ENCODE measurements around the gene SFXN5.

The SFXN5 gene

DNA sequence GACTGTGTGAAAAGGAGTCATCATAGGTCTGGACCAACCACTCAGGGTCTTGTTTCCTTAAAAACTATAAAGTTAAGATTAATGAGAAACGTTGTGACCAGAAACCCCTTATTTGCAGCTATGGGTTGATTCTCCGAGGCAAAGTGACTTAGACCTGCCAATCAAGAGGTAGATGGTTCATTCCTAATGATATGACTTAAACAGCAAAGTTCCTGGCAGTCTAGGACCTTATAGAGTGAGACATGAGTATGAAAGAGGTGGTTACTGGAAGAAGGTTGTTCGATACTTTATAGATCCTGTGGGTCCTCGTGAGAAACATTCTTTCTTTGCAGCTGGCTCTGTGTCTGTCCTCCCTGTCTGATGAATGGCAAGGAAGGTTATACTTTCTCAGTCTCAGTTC lies 8.0 kb downstream of the SFXN5 start:
- no peak for DNase-seq (ENCODE audit: extremely low read depth, low read depth)
- no peak overlapping the region for H3K4me3 ChIP-seq (replicated peaks; ENCODE audit: low read depth, low read length)
- TF ChIP-seq, protein P1, sequence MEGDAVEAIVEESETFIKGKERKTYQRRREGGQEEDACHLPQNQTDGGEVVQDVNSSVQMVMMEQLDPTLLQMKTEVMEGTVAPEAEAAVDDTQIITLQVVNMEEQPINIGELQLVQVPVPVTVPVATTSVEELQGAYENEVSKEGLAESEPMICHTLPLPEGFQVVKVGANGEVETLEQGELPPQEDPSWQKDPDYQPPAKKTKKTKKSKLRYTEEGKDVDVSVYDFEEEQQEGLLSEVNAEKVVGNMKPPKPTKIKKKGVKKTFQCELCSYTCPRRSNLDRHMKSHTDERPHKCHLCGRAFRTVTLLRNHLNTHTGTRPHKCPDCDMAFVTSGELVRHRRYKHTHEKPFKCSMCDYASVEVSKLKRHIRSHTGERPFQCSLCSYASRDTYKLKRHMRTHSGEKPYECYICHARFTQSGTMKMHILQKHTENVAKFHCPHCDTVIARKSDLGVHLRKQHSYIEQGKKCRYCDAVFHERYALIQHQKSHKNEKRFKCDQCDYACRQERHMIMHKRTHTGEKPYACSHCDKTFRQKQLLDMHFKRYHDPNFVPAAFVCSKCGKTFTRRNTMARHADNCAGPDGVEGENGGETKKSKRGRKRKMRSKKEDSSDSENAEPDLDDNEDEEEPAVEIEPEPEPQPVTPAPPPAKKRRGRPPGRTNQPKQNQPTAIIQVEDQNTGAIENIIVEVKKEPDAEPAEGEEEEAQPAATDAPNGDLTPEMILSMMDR (IDR thresholded peaks at IDR 0.05; ENCODE audit: low read depth, low read length, missing control alignments), result no peak

DNA sequence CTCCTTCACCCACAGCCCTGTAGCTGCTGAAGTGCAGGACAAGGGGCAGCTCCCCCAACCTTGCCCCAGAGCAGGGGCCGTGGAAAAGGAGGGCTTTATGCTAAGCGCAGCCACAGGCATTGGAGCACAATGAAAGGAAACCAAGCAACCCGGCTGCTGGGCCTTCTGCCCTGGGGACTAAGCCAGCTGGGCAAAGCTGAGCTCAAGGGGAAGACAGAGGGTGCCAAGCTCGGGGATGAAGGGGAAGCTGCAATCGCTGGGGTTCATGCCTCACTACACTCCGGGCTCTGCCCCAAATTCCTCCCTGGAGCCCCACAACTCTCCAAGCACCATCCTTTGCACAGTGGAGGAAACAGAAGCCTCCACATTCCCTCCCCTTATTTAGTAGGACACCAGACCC lies 12.4 kb downstream of the SFXN5 start:
- no peak overlapping the region for H3K4me3 ChIP-seq (replicated peaks; ENCODE audit: low read depth, low read length)
- TF ChIP-seq, protein P1 (IDR thresholded peaks at IDR 0.05; ENCODE audit: low read depth, low read length, missing control alignments), result no peak
- DNase-seq (ENCODE audit: extremely low read depth, low read depth), result no peak

DNA sequence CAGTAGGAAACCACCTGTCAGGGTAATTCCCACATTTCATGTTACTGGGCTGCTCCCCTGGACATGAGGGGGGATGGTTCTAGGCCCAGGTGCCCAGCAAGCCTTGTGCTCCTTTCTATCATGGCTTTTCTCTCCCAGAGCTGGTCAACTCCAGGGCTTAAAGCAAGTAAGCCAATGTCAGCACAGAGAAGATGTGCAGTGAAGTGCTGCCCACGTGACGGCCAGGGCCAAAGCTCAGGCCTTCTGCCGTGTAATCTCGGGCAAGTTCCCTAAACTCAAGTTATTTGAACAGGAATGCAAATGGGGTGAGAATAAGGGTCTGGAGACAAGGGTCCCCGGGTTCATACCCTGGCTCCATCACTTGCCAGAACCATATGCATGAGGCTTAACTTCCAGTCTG lies 16.5 kb downstream of the SFXN5 start:
- no peak for DNase-seq (ENCODE audit: extremely low read depth, low read depth)
- no peak overlapping the region for H3K4me3 ChIP-seq (replicated peaks; ENCODE audit: low read depth, low read length)
- TF ChIP-seq, protein P1 (IDR thresholded peaks at IDR 0.05; ENCODE audit: low read depth, low read length, missing control alignments), result no peak

DNA sequence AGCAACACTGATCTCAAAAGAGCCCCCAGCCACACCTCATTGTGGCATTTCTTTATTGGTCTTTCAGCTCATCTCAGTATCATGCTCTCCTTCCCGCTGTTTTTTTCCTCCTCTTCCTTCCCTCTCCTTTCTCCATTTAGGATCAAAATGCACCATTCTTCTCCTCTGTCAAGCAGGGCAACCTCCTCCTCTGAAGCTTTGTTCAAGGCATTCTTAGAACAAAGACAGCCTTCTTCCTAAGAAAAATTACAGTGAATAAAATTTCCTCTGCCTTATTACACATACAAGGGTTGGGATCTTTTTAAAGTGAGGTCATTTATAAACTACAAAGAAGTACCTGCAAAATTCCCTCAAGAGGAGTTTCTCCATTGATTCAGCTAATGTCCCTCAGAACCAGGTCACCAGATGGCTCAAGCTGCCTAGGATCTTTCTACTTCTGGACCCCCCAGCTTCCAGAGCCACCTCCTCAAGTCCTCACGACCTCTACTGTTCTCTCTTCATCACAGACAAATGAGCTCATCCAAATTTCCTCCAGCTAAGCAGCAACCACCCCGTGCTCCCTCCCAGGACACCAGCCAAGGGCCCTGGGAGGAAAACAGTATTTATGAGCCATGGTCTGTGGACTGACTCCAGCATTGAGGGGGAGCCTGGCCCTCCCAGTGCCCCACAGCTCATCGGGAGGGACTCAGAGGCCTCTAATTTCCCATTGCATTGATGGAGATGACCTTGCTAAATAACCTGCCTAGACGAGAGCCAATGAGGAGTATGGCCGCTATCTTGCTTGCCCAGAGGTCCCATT lies 18.0 kb downstream of the SFXN5 start:
- no peak for DNase-seq (ENCODE audit: extremely low read depth, low read depth)
- TF ChIP-seq, protein P1 (IDR thresholded peaks at IDR 0.05; ENCODE audit: low read depth, low read length, missing control alignments), result no peak
- H3K4me3 ChIP-seq (replicated peaks; ENCODE audit: low read depth, low read length), result no peak overlapping the region

DNA sequence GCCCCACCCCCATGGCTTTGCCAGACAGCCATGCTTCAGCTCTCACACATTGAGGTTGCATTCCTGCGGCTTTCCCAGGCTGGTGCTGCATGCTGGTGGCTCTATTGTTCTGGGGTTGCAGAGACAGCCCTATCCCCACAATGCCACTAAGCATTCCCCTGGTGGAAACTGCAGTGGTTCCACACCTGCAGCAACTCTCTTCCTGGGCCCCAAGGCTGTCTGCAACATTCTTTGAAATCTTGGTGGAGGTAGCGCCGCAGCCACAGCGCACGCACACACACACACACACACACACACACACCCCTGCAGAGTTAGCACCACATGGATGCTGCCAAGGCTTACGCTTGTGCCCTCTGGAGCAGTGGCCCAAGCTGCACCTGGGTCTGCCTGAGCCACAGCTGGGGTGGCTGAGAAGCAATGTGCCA lies 21.4 kb downstream of the SFXN5 start:
- TF ChIP-seq, protein P1 (IDR thresholded peaks at IDR 0.05; ENCODE audit: low read depth, low read length, missing control alignments), result no peak
- H3K4me3 ChIP-seq (replicated peaks; ENCODE audit: low read depth, low read length), result no peak overlapping the region
- no peak for DNase-seq (ENCODE audit: extremely low read depth, low read depth)

DNA sequence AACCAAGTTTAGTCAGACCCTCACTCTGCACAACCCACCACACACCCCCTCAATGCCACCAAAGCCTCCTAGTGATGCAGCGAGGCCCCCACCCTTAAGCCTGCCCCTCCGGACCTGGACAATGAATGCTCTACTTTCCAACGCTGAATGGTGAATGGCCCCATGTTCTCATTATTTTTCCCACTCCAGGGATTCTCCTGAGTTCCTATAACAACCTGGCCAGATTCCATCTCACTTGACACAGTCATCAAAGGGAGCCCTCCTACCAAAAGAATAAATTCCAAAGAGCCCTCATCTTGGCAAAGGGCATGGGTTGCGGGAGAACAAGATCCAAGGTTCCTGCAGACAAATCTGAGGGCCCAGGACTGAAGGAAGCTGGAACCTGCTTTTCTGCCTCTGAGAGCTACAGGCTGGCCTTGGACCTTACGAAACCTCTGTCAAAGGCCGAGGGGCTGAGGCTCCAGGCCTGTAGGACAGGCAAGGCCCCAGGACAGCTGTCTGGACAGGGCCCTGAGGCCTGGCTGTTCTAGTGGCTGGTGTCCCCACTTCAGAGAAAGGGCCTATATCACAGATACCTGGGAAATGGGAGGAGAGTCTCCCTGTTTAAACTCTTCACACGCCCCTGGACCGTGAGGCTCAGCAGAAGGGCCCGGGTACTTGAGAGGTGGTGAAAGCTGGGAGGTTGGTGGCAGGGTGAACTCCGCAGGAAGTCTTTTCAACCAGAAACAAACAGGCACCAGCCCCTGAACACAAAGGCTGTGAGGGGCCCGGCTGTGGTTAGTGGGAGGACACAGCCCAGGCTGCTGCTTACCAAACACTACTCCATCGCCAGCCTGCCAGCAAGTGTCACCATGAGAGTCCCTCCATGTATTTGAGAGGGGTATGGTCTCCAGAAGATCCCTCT lies 27.3 kb downstream of the SFXN5 start:
- no peak overlapping the region for H3K4me3 ChIP-seq (replicated peaks; ENCODE audit: low read depth, low read length)
- TF ChIP-seq, protein P1 (IDR thresholded peaks at IDR 0.05; ENCODE audit: low read depth, low read length, missing control alignments), result no peak
- DNase-seq (ENCODE audit: extremely low read depth, low read depth), result no peak

All from HFF-Myc (cell line).